Spinal cord (tissue), 10 donors: ENCODE measurements around the gene SLC25A44. TPM values are rescaled to one million over a fixed set of nuclear protein-coding genes. Genes with fewer than 3 reads are reported as not detected.

Experiments used
- DNase-seq, 6 donors: peaks; one replicate each; pipeline versions ENCODE4 v3.0.0 to v3.0.0-alpha.2; 2013 to 2015; ENCODE audit warnings: low spot score in 6 of 6, low read depth in 4 of 6
- H3K27ac ChIP-seq: one replicate; pipeline ENCODE4 v1.5.1; 2013; ENCODE audit warnings: low read depth, low read length, control low read depth
- H3K27me3 ChIP-seq: one replicate; pipeline ENCODE4 v1.6.1; 2013; ENCODE audit warnings: low read length; ENCODE audit not compliant: control insufficient read depth, insufficient read depth
- H3K36me3 ChIP-seq: one replicate; pipeline ENCODE4 v1.6.1; 2013; ENCODE audit warnings: low read length; ENCODE audit not compliant: control insufficient read depth, insufficient read depth
- H3K4me1 ChIP-seq: one replicate; pipeline ENCODE4 v1.6.1; 2013; ENCODE audit warnings: low read length; ENCODE audit not compliant: control insufficient read depth, insufficient read depth
- H3K4me3 ChIP-seq: one replicate; pipeline ENCODE4 v1.5.1; 2013; ENCODE audit warnings: low read depth, low read length, control low read depth
- H3K9me3 ChIP-seq: one replicate; pipeline ENCODE4 v1.6.1; 2013; ENCODE audit warnings: low read length; ENCODE audit not compliant: control insufficient read depth, insufficient read depth
- WGBS: methylation state at CpG from one replicate; pipeline ENCODE4 v1.1.5; 2013; ENCODE audit warnings: missing lambda C conversion rate; ENCODE audit not compliant: insufficient coverage; 5-methylcytosine and 5-hydroxymethylcytosine counted together
- polyA plus RNA-seq, 2 donors: library from polyadenylated mRNA; unstranded; fragments of 120-200 nt; gene quantifications; one replicate each; pipeline ENCODE4 v1.2.1, GENCODE V29; 2013; ENCODE audit not compliant: insufficient read length in 2 of 2
- total RNA-seq, 2 donors: library from RNA; depleted of rRNA in 1 of 2; stranded (reverse); fragments of 120-200 nt in 1 of 2; fragments of >200 nt in 1 of 2; gene quantifications; one replicate each; pipeline versions ENCODE4 v1.2.3 to v1.2.4, GENCODE V29; 2013 to 2014
- donor health status: healthy.

SLC25A44 gene
- total and polyA plus RNA-seq, 4 donors: 15.1 to 43.0 (median 30.2) TPM

DNA sequence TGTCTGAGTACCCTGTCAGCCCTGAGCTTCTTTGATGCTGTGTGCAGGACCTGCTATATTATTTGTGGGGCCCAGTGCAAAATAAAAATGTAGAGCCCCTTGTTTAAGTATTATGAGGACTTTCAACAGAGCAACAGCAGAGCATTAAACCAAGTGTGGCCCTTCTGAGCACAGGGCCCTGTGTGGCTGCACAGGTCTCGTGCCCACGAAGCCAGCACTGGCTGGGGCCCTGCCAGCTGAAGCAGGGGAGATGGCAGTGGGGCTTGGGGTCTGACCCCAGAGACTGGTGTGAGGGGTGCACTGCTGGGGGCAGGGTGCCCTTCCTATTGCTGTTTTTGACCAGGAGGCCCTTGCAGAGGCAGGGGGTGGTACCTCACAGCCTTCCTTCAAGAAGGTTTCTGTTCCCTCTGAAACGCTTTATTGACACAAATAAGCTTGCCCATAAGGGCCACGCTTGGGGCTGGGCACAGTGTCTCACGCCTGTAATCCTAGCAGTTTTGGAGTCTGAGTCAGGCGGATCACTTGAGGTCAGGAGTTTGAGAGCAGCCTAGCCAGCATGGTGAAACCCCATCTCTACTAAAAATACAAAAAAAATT lies 42.7 kb upstream of the SLC25A44 start:
- Histone ChIP-seq H3K4me1 (peaks cover 56% of the 10 kb centered on the region), H3K4me3 (peak overlapping the region; percentile 9), H3K27me3 (peaks cover 10% of the 10 kb centered on the region), H3K27ac (no peak overlapping the region), H3K9me3 (no peaks in the 10 kb centered on the region), H3K36me3 (peaks cover 23% of the 10 kb centered on the region)
- 57% methylated on average over 3 of the region's 6 CpGs for WGBS
- DNase-seq: no peak

DNA sequence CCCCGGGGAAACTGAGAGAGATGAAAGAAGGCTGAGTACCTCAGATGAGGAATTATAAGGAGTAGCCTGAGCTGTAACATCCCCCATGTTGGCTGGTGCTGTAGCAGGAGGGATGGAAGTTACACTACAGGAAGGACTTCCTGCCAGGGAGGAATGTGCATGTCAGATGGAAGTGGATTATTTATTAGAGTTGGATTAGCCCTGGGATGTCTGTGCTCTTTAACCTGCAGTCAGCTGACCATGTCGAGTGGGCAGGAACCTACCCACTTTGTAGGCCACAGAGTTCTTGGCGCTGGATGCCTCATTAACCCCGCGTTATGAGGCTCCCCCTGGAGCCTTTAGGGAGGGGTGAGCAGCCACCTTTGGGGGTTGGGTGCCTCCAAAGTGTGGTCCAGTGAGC lies 41.3 kb upstream of the SLC25A44 start:
- Histone ChIP-seq H3K36me3 (peaks cover 27% of the 10 kb centered on the region), H3K4me1 (peaks cover 41% of the 10 kb centered on the region), H3K27ac (no peak overlapping the region), H3K4me3 (no peak overlapping the region), H3K27me3 (peaks cover 10% of the 10 kb centered on the region), H3K9me3 (no peaks in the 10 kb centered on the region)
- DNase-seq: no peak
- 66% methylated on average over 5 of the region's 5 CpGs for WGBS

GRCh38 chr1:156153362-156153761 lies 40.5 kb upstream of the SLC25A44 start, which contains the start of gene SEMA4A:
Gene SEMA4A (plus strand): TSS chr1:156153585. CDS start chr1:156154579, 994 bp downstream.
- H3K27ac ChIP-seq: no peak within 1 kb of the TSS
- no peak within 1 kb of the TSS for H3K4me3 ChIP-seq
- peaks cover 32% of the 10 kb centered on the region for H3K36me3 ChIP-seq
- H3K4me1 ChIP-seq: peaks cover 34% of the 10 kb centered on the region
- 90% methylated on average over 5 of the region's 10 CpGs for WGBS
- DNase-seq: no peak
- H3K27me3 ChIP-seq: peaks cover 10% of the 10 kb centered on the region
- H3K9me3 ChIP-seq: no peaks in the 10 kb centered on the region

DNA sequence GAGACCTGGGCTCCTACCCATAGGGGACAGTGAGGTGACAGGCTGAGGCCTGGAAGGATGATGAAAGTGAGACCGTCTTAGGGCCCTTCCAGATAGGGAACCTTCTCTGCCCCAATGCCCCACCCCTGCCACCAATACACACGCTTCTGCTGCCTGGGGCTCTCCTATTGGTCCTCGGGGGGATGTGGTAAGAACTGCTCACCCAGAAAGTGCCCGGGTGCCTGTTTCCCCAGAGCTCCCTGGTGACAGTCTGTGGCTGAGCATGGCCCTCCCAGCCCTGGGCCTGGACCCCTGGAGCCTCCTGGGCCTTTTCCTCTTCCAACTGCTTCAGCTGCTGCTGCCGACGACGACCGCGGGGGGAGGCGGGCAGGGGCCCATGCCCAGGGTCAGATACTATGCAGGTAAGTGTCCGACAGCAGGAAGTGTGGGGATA lies 39.6 kb upstream of the SLC25A44 start:
- no peak for DNase-seq
- peaks cover 10% of the 10 kb centered on the region for H3K27me3 ChIP-seq
- H3K27ac ChIP-seq: no peak overlapping the region
- peaks cover 27% of the 10 kb centered on the region for H3K4me1 ChIP-seq
- H3K4me3 ChIP-seq: no peak overlapping the region
- peaks cover 41% of the 10 kb centered on the region for H3K36me3 ChIP-seq
- no peaks in the 10 kb centered on the region for H3K9me3 ChIP-seq
- 69% methylated on average over 9 of the region's 11 CpGs for WGBS

DNA sequence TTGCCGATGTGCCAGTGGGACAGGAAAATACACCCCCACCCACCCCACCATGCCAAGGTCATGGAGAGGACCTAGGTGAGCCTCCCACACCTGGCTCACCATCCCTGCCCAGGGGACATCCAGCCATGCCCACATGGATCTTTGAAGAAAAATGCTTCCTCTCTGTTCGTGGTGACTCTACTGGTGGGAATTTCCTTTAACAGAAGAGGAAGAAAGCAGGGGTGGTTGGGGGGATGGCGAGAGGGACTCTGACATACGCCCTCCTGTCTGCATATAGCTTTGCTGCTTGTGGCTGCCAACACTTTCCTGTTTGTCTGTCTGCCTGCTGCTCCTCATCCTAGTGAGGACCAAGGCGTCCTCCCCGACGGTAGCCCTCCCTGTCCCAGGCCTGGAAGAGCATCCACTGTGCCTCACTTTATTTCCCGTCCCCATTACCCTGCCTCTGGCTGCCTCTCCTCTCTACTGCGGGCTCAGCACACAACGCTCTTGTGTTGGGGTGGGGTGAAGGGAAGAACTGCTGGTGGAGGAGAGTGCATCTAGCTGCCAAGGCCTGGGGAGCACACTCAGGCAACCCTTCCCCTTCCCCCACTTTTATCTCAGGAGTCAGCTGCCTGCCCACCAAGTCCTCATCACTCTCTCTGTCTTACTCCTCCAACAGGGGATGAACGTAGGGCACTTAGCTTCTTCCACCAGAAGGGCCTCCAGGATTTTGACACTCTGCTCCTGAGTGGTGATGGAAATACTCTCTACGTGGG lies 38.0 kb upstream of the SLC25A44 start:
- Histone ChIP-seq H3K27ac (no peak overlapping the region), H3K4me3 (no peak overlapping the region), H3K4me1 (peaks cover 20% of the 10 kb centered on the region), H3K27me3 (no peaks in the 10 kb centered on the region), H3K9me3 (no peaks in the 10 kb centered on the region), H3K36me3 (peaks cover 55% of the 10 kb centered on the region)
- WGBS: 90% methylated on average over 3 of the region's 12 CpGs
- no peak for DNase-seq

DNA sequence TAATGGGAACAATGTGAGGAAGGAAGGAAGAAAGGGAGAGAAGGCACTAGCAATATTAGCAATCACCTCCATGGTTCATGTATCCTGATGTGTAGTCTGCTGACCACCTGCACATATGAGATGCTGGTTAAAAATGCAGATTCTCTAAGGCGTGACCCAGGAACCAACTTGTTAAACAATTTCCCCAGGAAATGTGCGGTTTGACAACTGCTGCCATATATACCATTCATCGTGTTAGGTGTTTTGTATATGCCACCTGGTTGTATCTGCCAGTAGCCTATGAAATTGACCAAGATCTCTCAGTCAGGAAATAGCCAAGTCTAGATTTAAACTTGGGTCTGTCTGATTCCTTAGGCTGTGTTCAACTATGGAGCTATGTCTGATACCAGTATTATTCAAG lies 36.4 kb upstream of the SLC25A44 start:
- no peak overlapping the region for H3K27ac ChIP-seq
- peaks cover 59% of the 10 kb centered on the region for H3K36me3 ChIP-seq
- no peaks in the 10 kb centered on the region for H3K9me3 ChIP-seq
- no peaks in the 10 kb centered on the region for H3K27me3 ChIP-seq
- peaks cover 18% of the 10 kb centered on the region for H3K4me1 ChIP-seq
- H3K4me3 ChIP-seq: no peak overlapping the region
- no peak for DNase-seq
- WGBS: 90% methylated on average over 2 of the region's 3 CpGs

DNA sequence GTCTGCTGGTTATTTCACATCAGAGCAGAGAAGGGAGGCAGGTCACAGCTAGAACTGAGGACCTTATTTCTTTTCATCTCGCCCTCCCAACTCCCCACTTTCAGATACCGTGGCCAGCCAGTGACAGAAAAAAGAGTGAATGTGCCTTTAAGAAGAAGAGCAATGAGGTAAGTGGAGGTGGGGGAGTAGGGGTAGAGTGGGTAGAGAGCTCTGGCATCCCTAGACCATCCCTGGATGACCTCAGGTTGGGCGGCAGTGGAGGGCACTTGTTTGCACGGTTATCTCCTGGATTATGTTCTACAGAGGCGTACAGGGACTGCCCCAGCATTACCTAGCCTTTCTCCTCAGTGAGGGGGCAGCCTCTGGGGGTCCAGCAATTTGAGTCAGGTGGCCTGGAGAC lies 35.9 kb upstream of the SLC25A44 start:
- H3K4me1 ChIP-seq: peaks cover 23% of the 10 kb centered on the region
- H3K4me3 ChIP-seq: no peak overlapping the region
- H3K27me3 ChIP-seq: no peaks in the 10 kb centered on the region
- 76% methylated on average over 4 of the region's 5 CpGs for WGBS
- no peaks in the 10 kb centered on the region for H3K9me3 ChIP-seq
- H3K27ac ChIP-seq: no peak overlapping the region
- H3K36me3 ChIP-seq: peaks cover 63% of the 10 kb centered on the region
- DNase-seq: no peak

DNA sequence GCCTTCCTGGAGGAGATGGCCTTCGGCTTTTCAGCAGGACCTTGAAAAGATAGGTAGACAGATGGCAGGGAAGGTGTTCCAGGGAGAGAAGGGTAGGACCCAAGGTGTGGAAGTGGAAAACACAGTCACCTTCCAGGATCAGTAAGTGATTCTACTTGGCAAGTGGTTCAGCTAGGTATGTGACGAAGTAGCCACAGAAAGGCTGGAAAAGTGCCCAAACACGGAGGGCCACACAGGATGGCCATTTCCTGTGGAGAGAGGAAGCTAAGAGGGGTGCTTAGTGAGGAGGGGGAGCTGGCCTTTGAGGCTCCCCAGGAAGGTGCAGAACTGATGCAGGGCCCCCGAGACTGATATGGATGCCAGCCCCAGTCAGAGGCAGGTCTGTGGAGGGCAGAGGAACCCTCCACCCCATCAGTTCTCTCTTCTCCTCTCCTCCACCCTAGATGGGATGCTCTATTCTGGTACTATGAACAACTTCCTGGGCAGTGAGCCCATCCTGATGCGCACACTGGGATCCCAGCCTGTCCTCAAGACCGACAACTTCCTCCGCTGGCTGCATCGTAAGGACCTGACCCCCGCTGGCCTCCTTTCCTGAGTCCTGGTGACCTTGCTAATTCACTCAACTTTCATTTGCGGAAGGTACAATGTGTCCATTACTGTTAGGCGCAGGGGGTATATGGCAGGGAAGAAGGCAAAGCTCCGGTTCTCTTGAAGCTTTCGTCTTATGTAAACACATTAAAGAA lies 33.7 kb upstream of the SLC25A44 start:
- Histone ChIP-seq H3K27me3 (no peaks in the 10 kb centered on the region), H3K9me3 (no peaks in the 10 kb centered on the region), H3K36me3 (peaks cover 52% of the 10 kb centered on the region), H3K27ac (peak overlapping the region; percentile 31), H3K4me3 (peak overlapping the region; percentile 39), H3K4me1 (peaks cover 23% of the 10 kb centered on the region)
- no peak for DNase-seq
- 55% methylated on average over 9 of the region's 13 CpGs for WGBS

- no peaks in the 10 kb centered on the region for H3K27me3 ChIP-seq
- DNase-seq: peak in 3 of 6 donors; percentile 71 to 95 (median 94)
- H3K27ac ChIP-seq: peak overlapping the region; percentile 31
- 2% methylated on average over 15 of the region's 22 CpGs for WGBS
- peaks cover 47% of the 10 kb centered on the region for H3K36me3 ChIP-seq
- H3K4me3 ChIP-seq: peak overlapping the region; percentile 39
- no peaks in the 10 kb centered on the region for H3K9me3 ChIP-seq
- H3K4me1 ChIP-seq: peaks cover 23% of the 10 kb centered on the region
These were observed 33.1 kb upstream of the SLC25A44 start for GRCh38 chr1:156160743-156161171.
